GM10248 (cell line): ENCODE results near the gene TMEM62.
"Not testable (repeated sequence)": the region's sequence is repeated elsewhere in the genome, so short reads cannot be mapped to it uniquely, and the experiment has no call there.

Experiments used
- CTCF ChIA-PET: fragments of 300-600 bp; sonication (Branson Sonifier 250); formaldehyde crosslinking; extraction: SDS; loops from one replicate; lab custom pipeline; 2021; ENCODE audit warnings: antibody characterized with exemption; lab: Yijun Ruan, JAX
- POLR2A ChIA-PET: fragments of 350-650 bp; sonication (Branson Sonifier 250); formaldehyde crosslinking; extraction: SDS; loops from one replicate; lab custom pipeline; 2020; ENCODE audit warnings: antibody characterized with exemption; lab: Yijun Ruan, JAX
- DNase-seq: peaks from one replicate; pipeline ENCODE4 v3.0.0; 2012; ENCODE audit errors: extremely low spot score
- CTCF ChIP-seq: IDR thresholded peaks from 2 replicates; pipeline ENCODE4 v1.5.1; 2012; ENCODE audit warnings: mild to moderate bottlenecking, low read depth; ENCODE audit errors: extremely low read depth, missing control alignments, control extremely low read depth

The TMEM62 gene

GRCh38 chr15:43127752-43128151, 5.6 kb upstream of the TMEM62 start:
- POLR2A ChIA-PET = no interaction called here
- CTCF ChIA-PET = no interaction called here

GRCh38 chr15:43128174-43128979, 5.0 kb upstream of the TMEM62 start:
- DNase-seq, CTCF ChIA-PET, POLR2A ChIA-PET: not testable (repeated sequence)

More at GRCh38 chr15:43127752-43128151, 5.6 kb upstream of the TMEM62 start:
- DNase-seq = no peak
- TF ChIP-seq CTCF = no peak

GRCh38 chr15:43128980-43129335, 4.4 kb upstream of the TMEM62 start:
- DNase-seq = no peak
- no peak for TF ChIP-seq CTCF
- CTCF ChIA-PET = no interaction called here
- POLR2A ChIA-PET = no interaction called here

- ChIA-PET CTCF (interaction anchor here (1.3 to 2.1 kb wide), 2 partner anchors 10 to 26 kb away, joined by 3 to 4 read pairs; no protein-coding TSS in a partner anchor), POLR2A (no interaction called here)
- TF ChIP-seq CTCF = no peak
- no peak for DNase-seq
Measured at GRCh38 chr15:43132830-43133429, 456 bp upstream of the TMEM62 start.

- no peak for TF ChIP-seq CTCF
- no peak for DNase-seq
- ChIA-PET CTCF (no interaction called here), POLR2A (no interaction called here)
Measured at GRCh38 chr15:43134157-43134635, 810 bp downstream of the TMEM62 start.

- ChIA-PET CTCF (no interaction called here), POLR2A (no interaction called here)
Measured at GRCh38 chr15:43135351-43135750, 2.0 kb downstream of the TMEM62 start.

More at GRCh38 chr15:43135351-43135750, 2.0 kb downstream of the TMEM62 start:
- DNase-seq = no peak
- TF ChIP-seq CTCF = no peak
